ENCODE data around the gene GRK5. TPM values are rescaled to one million over a fixed set of nuclear protein-coding genes. Genes with fewer than 3 reads are reported as not detected.

The GRK5 gene
- total RNA-seq, 1 donor = 1.8 TPM

DNA sequence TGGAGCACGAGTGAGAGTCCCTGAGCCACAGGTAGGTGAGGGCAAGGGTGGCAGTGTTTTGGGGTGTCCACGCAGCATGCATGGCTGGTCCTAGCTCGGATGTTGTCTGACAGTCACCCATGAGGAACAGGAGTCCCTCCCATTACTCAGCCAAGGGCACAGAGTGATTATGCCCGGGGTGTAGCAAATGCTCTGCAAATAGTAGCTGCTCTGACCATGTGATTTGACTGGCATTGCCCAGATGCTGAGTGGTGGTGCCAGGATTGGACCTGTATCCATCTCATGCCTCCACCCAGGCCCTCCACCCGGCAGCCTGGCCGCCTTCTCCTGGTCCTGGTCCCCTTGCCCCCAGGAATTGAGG lies 150.8 kb downstream of the GRK5 start:
- H4K20me1 ChIP-seq (ENCODE audit: insufficient read depth, low read length) = no peaks in the 10 kb centered on the region
- no peak for TF ChIP-seq CTCF (IDR thresholded peaks at IDR 0.05; ENCODE audit: extremely low read depth, low read depth, low read length)

DNA sequence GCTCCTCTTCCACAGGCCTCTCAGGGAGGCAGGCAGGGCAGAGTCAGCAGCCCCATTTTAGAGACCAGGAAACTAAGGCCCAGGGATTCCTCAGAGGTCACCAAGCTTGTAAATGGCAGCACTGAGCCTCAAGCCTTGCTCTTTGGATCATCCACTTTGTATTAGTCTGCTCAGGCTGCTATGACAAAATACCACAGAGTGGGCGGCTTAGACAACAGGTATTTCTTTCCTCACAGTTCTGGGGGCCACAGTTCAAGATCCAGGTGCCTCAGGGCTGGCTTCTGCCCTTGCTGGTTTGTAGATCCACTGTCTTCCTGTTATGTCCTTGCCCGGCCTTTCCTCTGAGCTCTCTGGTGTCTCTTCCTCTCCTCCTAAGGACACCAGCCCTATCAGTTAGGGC lies 151.2 kb downstream of the GRK5 start:
- H3K4me1 ChIP-seq (ENCODE audit: insufficient read depth, low read length) = no peaks in the 10 kb centered on the region
- no peak overlapping the region for H3K4me2 ChIP-seq (ENCODE audit: insufficient read depth, low read length)
- H2AFZ ChIP-seq (ENCODE audit: low read length) = no peak overlapping the region
- no peak overlapping the region for H3K4me3 ChIP-seq (ENCODE audit: insufficient read depth, low read length)
- no peaks in the 10 kb centered on the region for H3K9me3 ChIP-seq (ENCODE audit: low read depth, low read length)
- TF ChIP-seq CTCF (IDR thresholded peaks at IDR 0.05; ENCODE audit: extremely low read depth, low read depth, low read length) = no peak
- no peak overlapping the region for H3K27ac ChIP-seq (ENCODE audit: low read depth, low read length)
- H3K36me3 ChIP-seq (ENCODE audit: insufficient read depth, low read length) = no peaks in the 10 kb centered on the region
- no peak for DNase-seq (ENCODE audit: insufficient read length, low spot score, missing footprints)
- no peaks in the 10 kb centered on the region for H3K79me2 ChIP-seq (ENCODE audit: insufficient read depth, low read length)
- H3K27me3 ChIP-seq (ENCODE audit: insufficient read depth, low read length) = no peaks in the 10 kb centered on the region
- H4K20me1 ChIP-seq (ENCODE audit: insufficient read depth, low read length) = no peaks in the 10 kb centered on the region

More for the DNA sequence above, 150.8 kb downstream of the GRK5 start:
- Histone ChIP-seq H3K27ac (ENCODE audit: low read depth, low read length) (no peak overlapping the region), H3K36me3 (ENCODE audit: insufficient read depth, low read length) (no peaks in the 10 kb centered on the region), H3K4me3 (ENCODE audit: insufficient read depth, low read length) (no peak overlapping the region), H3K27me3 (ENCODE audit: insufficient read depth, low read length) (no peaks in the 10 kb centered on the region), H3K4me2 (ENCODE audit: insufficient read depth, low read length) (no peak overlapping the region), H2AFZ (ENCODE audit: low read length) (no peak overlapping the region), H3K9me3 (ENCODE audit: low read depth, low read length) (no peaks in the 10 kb centered on the region), H3K4me1 (ENCODE audit: insufficient read depth, low read length) (no peaks in the 10 kb centered on the region), H3K79me2 (ENCODE audit: insufficient read depth, low read length) (no peaks in the 10 kb centered on the region)
- DNase-seq (ENCODE audit: insufficient read length, low spot score, missing footprints) = no peak

GRCh38 chr10:119359025-119359424 lies 151.7 kb downstream of the GRK5 start:
- Histone ChIP-seq H2AFZ (ENCODE audit: low read length) (no peak overlapping the region), H3K27ac (ENCODE audit: low read depth, low read length) (no peak overlapping the region), H3K4me1 (ENCODE audit: insufficient read depth, low read length) (no peaks in the 10 kb centered on the region), H3K79me2 (ENCODE audit: insufficient read depth, low read length) (no peaks in the 10 kb centered on the region), H3K27me3 (ENCODE audit: insufficient read depth, low read length) (no peaks in the 10 kb centered on the region), H3K36me3 (ENCODE audit: insufficient read depth, low read length) (no peaks in the 10 kb centered on the region), H4K20me1 (ENCODE audit: insufficient read depth, low read length) (no peaks in the 10 kb centered on the region), H3K9me3 (ENCODE audit: low read depth, low read length) (no peaks in the 10 kb centered on the region), H3K4me2 (ENCODE audit: insufficient read depth, low read length) (no peak overlapping the region), H3K4me3 (ENCODE audit: insufficient read depth, low read length) (no peak overlapping the region)
- no peak for DNase-seq (ENCODE audit: insufficient read length, low spot score, missing footprints)
- no peak for TF ChIP-seq CTCF (IDR thresholded peaks at IDR 0.05; ENCODE audit: extremely low read depth, low read depth, low read length)

- Histone ChIP-seq H2AFZ (ENCODE audit: low read length) (no peak overlapping the region), H3K27me3 (ENCODE audit: insufficient read depth, low read length) (no peaks in the 10 kb centered on the region), H3K27ac (ENCODE audit: low read depth, low read length) (no peak overlapping the region), H3K79me2 (ENCODE audit: insufficient read depth, low read length) (no peaks in the 10 kb centered on the region), H3K9me3 (ENCODE audit: low read depth, low read length) (no peaks in the 10 kb centered on the region), H3K4me1 (ENCODE audit: insufficient read depth, low read length) (no peaks in the 10 kb centered on the region), H3K4me3 (ENCODE audit: insufficient read depth, low read length) (no peak overlapping the region), H3K4me2 (ENCODE audit: insufficient read depth, low read length) (no peak overlapping the region), H4K20me1 (ENCODE audit: insufficient read depth, low read length) (no peaks in the 10 kb centered on the region), H3K36me3 (ENCODE audit: insufficient read depth, low read length) (no peaks in the 10 kb centered on the region)
- no peak for DNase-seq (ENCODE audit: insufficient read length, low spot score, missing footprints)
- no peak for TF ChIP-seq CTCF (IDR thresholded peaks at IDR 0.05; ENCODE audit: extremely low read depth, low read depth, low read length)
Observed at GRCh38 chr10:119360181-119360921, 153.0 kb downstream of the GRK5 start.
